OCI-LY7 (cell line): ENCODE measurements around the gene ZNRF2. TPM values are rescaled to one million over a fixed set of nuclear protein-coding genes. Genes with fewer than 3 reads are reported as not detected.

ENCODE experiments used
- BruUV-seq: library from RNA; stranded (reverse); fragments of 400-500 nt; replicated peaks from 2 replicates; lab custom pipeline; 2021; lab: Mats Ljungman, UMichigan
- CTCF ChIA-PET: fragments of 300-600 bp; sonication (Branson Sonifier 250); formaldehyde crosslinking; loops from one replicate; lab custom pipeline; 2022; ENCODE audit warnings: antibody characterized with exemption; ENCODE audit not compliant: unreplicated experiment; lab: Charles Lee
- POLR2A ChIA-PET: fragments of 300-600 bp; sonication (Branson Sonifier 250); formaldehyde crosslinking; loops from one replicate; lab custom pipeline; 2022; ENCODE audit warnings: antibody characterized with exemption; lab: Charles Lee
- DNase-seq: peaks from one replicate; pipeline ENCODE4 v3.0.0-alpha.2; 2015; ENCODE audit warnings: low spot score
- H2AFZ ChIP-seq: fragments of 200-600 bp; sonication (generic), shearing (Covaris generic); 2 replicates; pipeline ENCODE4 v1.6.1; 2014; ENCODE audit warnings: mild to moderate bottlenecking, antibody characterized with exemption, low read length, moderate library complexity
- H3K27ac ChIP-seq: fragments of 200-600 bp; sonication (generic); 2 replicates; pipeline ENCODE4 v1.5.1; 2014; ENCODE audit warnings: mixed run types, low read depth, mild to moderate bottlenecking, moderate library complexity, low read length, inconsistent platforms; ENCODE audit not compliant: poor library complexity, severe bottlenecking
- H3K36me3 ChIP-seq: fragments of 200-600 bp; sonication (generic); 2 replicates; pipeline ENCODE4 v1.6.1; 2014; ENCODE audit warnings: mild to moderate bottlenecking, antibody characterized with exemption, low read length, moderate library complexity, mixed read lengths; ENCODE audit not compliant: insufficient read depth
- H3K4me1 ChIP-seq: fragments of 200-600 bp; sonication (generic); 2 replicates; pipeline ENCODE4 v1.5.1; 2014; ENCODE audit warnings: mild to moderate bottlenecking, low read length; ENCODE audit not compliant: insufficient read depth, poor library complexity, severe bottlenecking
- H3K4me2 ChIP-seq: fragments of 200-600 bp; sonication (generic); 2 replicates; pipeline ENCODE4 v1.6.1; 2014; ENCODE audit warnings: mild to moderate bottlenecking, low read length
- H3K4me3 ChIP-seq: fragments of 200-600 bp; sonication (generic); 2 replicates; pipeline ENCODE4 v1.5.1; 2014; ENCODE audit warnings: mild to moderate bottlenecking, low read depth, low read length; ENCODE audit not compliant: poor library complexity, severe bottlenecking
- H3K79me2 ChIP-seq: fragments of 200-600 bp; sonication (generic); 2 replicates; pipeline ENCODE4 v1.6.1; 2016; ENCODE audit warnings: low read depth, mild to moderate bottlenecking, low read length, moderate library complexity, mixed read lengths; ENCODE audit not compliant: insufficient read depth
- H3K9me2 ChIP-seq: fragments of 200-600 bp; sonication (generic); 2 replicates; pipeline ENCODE4 v1.6.1; 2016; ENCODE audit warnings: mild to moderate bottlenecking, low read length, mixed read lengths; ENCODE audit not compliant: insufficient read depth
- H3K9me3 ChIP-seq: fragments of 200-600 bp; sonication (generic); 2 replicates; pipeline ENCODE4 v1.6.1; 2014; ENCODE audit warnings: mild to moderate bottlenecking, mixed run types, low read length, mixed read lengths
- H4K20me1 ChIP-seq: fragments of 200-600 bp; sonication (generic); 2 replicates; pipeline ENCODE4 v1.6.1; 2014; ENCODE audit warnings: mild to moderate bottlenecking, antibody characterized with exemption, low read length, moderate library complexity, mixed read lengths; ENCODE audit not compliant: insufficient read depth
- EZH2phosphoT487 ChIP-seq: fragments of 200-600 bp; sonication (generic); IDR thresholded peaks from 2 replicates; pipeline ENCODE4 v1.6.1; 2018; ENCODE audit warnings: low read depth, borderline replicate concordance, mild to moderate bottlenecking, mixed run types, antibody characterized with exemption, low read length, moderate library complexity, mixed read lengths
- intact Hi-C: fragments of 100-400 bp; cut with micrococcal nuclease; formaldehyde crosslinking; loops from one replicate; pipeline ENCODE4 v1.10.0; 2022; ENCODE audit not compliant: unreplicated experiment
- total RNA-seq, 2 experiments: library from RNA; depleted of rRNA in 1 of 2; stranded (reverse); fragments of >200 nt in 1 of 2; shearing (Covaris generic) in 1 of 2; gene quantifications; 2 replicates each; pipeline ENCODE4 v1.2.3, GENCODE V29; 2014 to 2022
- TF ChIP-seq, protein P1 (sequence below): fragments of 200-600 bp; sonication (generic); conservative IDR thresholded peaks from 2 replicates; pipeline ENCODE4 v1.5.1; 2014; ENCODE audit warnings: mild to moderate bottlenecking, antibody characterized with exemption, low read length, moderate library complexity, mixed read lengths

The ZNRF2 gene
- total RNA-seq, 2 experiments from 2014 or later = 21.2 to 24.7 TPM

DNA sequence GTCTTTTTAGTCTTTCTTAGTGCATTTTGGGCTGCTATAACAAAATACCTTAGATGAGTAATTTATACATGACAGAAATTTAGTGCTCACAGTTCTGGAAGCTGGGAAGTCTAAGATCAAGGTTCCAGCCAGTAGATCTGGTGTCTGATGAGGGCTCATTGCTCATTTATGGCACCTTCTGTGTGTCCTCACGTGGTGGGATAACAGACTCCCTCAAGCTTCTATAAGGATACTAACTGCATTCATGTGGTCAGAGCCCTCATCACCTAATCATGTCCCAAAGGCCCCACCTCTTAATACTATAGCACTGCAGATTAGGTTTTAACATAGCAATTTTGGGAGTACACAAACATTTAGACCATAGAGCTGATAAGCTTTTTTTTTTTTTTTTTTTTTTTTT, 80.4 kb downstream of the ZNRF2 start:
- Histone ChIP-seq H4K20me1 (no peaks in the 10 kb centered on the region), H3K36me3 (peaks cover 12% of the 10 kb centered on the region; the same call in 1 of the 2 replicates), H3K4me2 (no peak overlapping the region; the same call in 1 of the 2 replicates), H3K9me3 (no peaks in the 10 kb centered on the region), H3K4me3 (no peak overlapping the region), H3K27ac (no peak overlapping the region), H3K79me2 (no peaks in the 10 kb centered on the region), H3K4me1 (peaks cover 8% of the 10 kb centered on the region), H3K9me2 (no peaks in the 10 kb centered on the region), H2AFZ (no peak overlapping the region)
- intact Hi-C loops = loop anchor here (10.0 kb wide), 1 partner anchor 200 kb away; no protein-coding TSS in a partner anchor
- POLR2A ChIA-PET = interaction anchor here (0.6 to 1.0 kb wide), 10 partner anchors 11 to 219 kb away, joined by 3 to 5 read pairs (median 3); no protein-coding TSS in a partner anchor
- DNase-seq = no peak
- TF ChIP-seq, protein P1, sequence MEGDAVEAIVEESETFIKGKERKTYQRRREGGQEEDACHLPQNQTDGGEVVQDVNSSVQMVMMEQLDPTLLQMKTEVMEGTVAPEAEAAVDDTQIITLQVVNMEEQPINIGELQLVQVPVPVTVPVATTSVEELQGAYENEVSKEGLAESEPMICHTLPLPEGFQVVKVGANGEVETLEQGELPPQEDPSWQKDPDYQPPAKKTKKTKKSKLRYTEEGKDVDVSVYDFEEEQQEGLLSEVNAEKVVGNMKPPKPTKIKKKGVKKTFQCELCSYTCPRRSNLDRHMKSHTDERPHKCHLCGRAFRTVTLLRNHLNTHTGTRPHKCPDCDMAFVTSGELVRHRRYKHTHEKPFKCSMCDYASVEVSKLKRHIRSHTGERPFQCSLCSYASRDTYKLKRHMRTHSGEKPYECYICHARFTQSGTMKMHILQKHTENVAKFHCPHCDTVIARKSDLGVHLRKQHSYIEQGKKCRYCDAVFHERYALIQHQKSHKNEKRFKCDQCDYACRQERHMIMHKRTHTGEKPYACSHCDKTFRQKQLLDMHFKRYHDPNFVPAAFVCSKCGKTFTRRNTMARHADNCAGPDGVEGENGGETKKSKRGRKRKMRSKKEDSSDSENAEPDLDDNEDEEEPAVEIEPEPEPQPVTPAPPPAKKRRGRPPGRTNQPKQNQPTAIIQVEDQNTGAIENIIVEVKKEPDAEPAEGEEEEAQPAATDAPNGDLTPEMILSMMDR = no peak
- no peak for TF ChIP-seq EZH2phosphoT487
- BruUV-seq = no TSS peak
- CTCF ChIA-PET = no interaction called here

DNA sequence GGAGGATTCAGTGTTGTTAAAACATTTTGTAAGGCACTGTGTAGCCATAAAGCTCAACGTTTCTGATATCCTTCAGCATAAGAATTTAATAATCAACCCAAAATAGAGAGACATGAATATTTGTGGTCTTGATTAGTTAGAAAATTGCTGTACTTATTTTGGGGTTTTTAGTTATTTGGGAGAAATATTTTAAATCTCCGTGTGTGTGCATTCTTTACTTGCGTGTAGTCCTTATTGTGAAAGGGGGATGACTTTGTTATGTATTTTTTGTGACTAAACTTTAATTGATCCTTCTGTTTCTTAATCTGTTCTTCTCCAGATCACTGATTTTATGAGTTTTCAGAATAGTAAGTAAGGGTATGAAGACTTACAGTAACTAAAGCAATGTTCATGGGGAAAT, 81.2 kb downstream of the ZNRF2 start:
- H2AFZ ChIP-seq = no peak overlapping the region
- no peak for DNase-seq
- CTCF ChIA-PET = no interaction called here

More for the DNA sequence above, 81.2 kb downstream of the ZNRF2 start:
- intact Hi-C loops = loop anchor here (10.0 kb wide), 1 partner anchor 199 kb away; no protein-coding TSS in a partner anchor
- POLR2A ChIA-PET = interaction anchor here (0.6 to 1.0 kb wide), 5 partner anchors 11 to 192 kb away, joined by 3 to 5 read pairs (median 3); no protein-coding TSS in a partner anchor
- H3K36me3 ChIP-seq = peaks cover 12% of the 10 kb centered on the region; the same call in 1 of the 2 replicates
- H3K4me1 ChIP-seq = peaks cover 8% of the 10 kb centered on the region
- H3K4me3 ChIP-seq = no peak overlapping the region
- H3K4me2 ChIP-seq = no peak overlapping the region
- no TSS peak for BruUV-seq
- H3K9me3 ChIP-seq = no peaks in the 10 kb centered on the region
- no peak overlapping the region for H3K27ac ChIP-seq
- no peaks in the 10 kb centered on the region for H3K9me2 ChIP-seq
- TF ChIP-seq, protein P1 = no peak
- TF ChIP-seq EZH2phosphoT487 = no peak
- H4K20me1 ChIP-seq = no peaks in the 10 kb centered on the region
- no peaks in the 10 kb centered on the region for H3K79me2 ChIP-seq
